Body of pancreas (tissue), 4 donors: ENCODE data around the gene TMEM132C. TPM values are rescaled to one million over a fixed set of nuclear protein-coding genes. Genes with fewer than 3 reads are reported as not detected.

Source experiments
- ATAC-seq: fragments of 150-250 bp; one replicate; pipeline ENCODE4 v1.9.1; 2016
- DNase-seq, 4 donors: peaks; one replicate each; pipeline ENCODE4 v3.0.0-alpha.2; 2019
- H3K27ac ChIP-seq, 4 donors: fragments of 200-600 bp; sonication (generic); 1 replicate in 3 of 4; 2 replicates in 1 of 4; pipeline versions ENCODE4 v1.5.1 to v1.6.1; 2016 to 2019; ENCODE audit warnings: mild to moderate bottlenecking in 1 of 4, mixed read lengths in 1 of 4, moderate library complexity in 1 of 4
- H3K27me3 ChIP-seq, 2 donors: fragments of 200-600 bp; sonication (generic); one replicate each; pipeline ENCODE4 v1.6.0; 2016; ENCODE audit warnings: mild to moderate bottlenecking in 1 of 2
- H3K36me3 ChIP-seq, 2 donors: fragments of 200-600 bp; sonication (generic); replicated peaks in 1 of 2; 2 replicates each; pipeline ENCODE4 v1.5.1; 2016; ENCODE audit warnings: low read depth in 2 of 2; ENCODE audit not compliant: insufficient read depth in 1 of 2
- H3K4me1 ChIP-seq: fragments of 200-600 bp; sonication (generic); one replicate; pipeline ENCODE4 v1.6.0; 2016
- H3K4me3 ChIP-seq, 2 donors: fragments of 200-600 bp; sonication (generic); 1 replicate in 1 of 2; 2 replicates in 1 of 2; pipeline ENCODE4 v1.5.1; 2016 to 2019
- H3K9me3 ChIP-seq, 3 donors: fragments of 200-600 bp; sonication (generic); 1 replicate in 2 of 3; 2 replicates in 1 of 3; pipeline ENCODE4 v1.5.1; 2016
- POLR2A ChIP-seq, 3 donors: fragments of 450-650 bp; IDR thresholded peaks; one replicate each; pipeline ENCODE4 v1.6.1; 2016; ENCODE audit warnings: antibody characterized with exemption in 3 of 3, mild to moderate bottlenecking in 2 of 3
- WGBS, 2 donors: methylation state at CpG; one replicate each; pipeline ENCODE4 v1.1.5; 2017; 5-methylcytosine and 5-hydroxymethylcytosine counted together
- intact Hi-C: fragments of 100-400 bp; cut with DNase I; formaldehyde crosslinking; loops from one replicate; pipeline ENCODE4 v1.15.1; 2023
- total RNA-seq, 2 donors: library from RNA; depleted of rRNA; stranded (reverse); fragments of >200 nt; gene quantifications; one replicate each; pipeline ENCODE4 v1.1.0, GENCODE V29; 2016
- TF ChIP-seq, protein P1 (sequence below), 7 experiments: fragments of 450-650 bp in 4 of 7; fragments of 200-600 bp in 3 of 7; sonication (generic) in 3 of 7; IDR thresholded peaks; one replicate each; pipeline ENCODE4 v1.5.1; 2016 to 2019; ENCODE audit warnings: antibody characterized with exemption in 7 of 7

Gene TMEM132C
- total RNA-seq, 2 donors from 2014 or later, result 4.4 to 8.2 TPM

DNA sequence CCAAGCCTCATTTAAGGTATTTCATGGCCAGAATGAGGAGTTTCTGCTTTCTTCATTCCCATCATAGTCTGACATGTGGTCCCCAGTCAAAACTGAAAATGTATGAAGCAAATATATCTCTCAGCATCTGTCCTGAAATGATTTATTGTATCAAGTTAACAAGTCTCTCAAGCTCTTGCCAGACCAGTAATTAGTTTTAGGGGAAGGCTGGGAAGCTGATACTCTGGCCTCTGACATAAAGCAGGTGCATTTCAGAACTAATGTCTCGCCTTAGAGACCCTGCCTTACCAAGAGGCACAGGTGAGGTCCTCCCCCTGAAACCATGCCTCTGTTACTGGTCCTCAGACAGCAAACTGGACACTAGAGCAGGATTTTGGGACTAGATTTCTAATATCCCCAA lies 290.3 kb downstream of the TMEM132C start:
- DNase-seq, result no peak
- no peak for TF ChIP-seq POLR2A (IDR thresholded peaks at IDR 0.05)
- TF ChIP-seq, protein P1, sequence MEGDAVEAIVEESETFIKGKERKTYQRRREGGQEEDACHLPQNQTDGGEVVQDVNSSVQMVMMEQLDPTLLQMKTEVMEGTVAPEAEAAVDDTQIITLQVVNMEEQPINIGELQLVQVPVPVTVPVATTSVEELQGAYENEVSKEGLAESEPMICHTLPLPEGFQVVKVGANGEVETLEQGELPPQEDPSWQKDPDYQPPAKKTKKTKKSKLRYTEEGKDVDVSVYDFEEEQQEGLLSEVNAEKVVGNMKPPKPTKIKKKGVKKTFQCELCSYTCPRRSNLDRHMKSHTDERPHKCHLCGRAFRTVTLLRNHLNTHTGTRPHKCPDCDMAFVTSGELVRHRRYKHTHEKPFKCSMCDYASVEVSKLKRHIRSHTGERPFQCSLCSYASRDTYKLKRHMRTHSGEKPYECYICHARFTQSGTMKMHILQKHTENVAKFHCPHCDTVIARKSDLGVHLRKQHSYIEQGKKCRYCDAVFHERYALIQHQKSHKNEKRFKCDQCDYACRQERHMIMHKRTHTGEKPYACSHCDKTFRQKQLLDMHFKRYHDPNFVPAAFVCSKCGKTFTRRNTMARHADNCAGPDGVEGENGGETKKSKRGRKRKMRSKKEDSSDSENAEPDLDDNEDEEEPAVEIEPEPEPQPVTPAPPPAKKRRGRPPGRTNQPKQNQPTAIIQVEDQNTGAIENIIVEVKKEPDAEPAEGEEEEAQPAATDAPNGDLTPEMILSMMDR (IDR thresholded peaks at IDR 0.05), result no peak
- Histone ChIP-seq H3K9me3 (peaks cover 0 to 9% (median 0%) of the 10 kb centered on the region in 3 donors), H3K4me3 (no peak overlapping the region), H3K27ac (no peak overlapping the region), H3K4me1 (no peaks in the 10 kb centered on the region), H3K36me3 (no peaks in the 10 kb centered on the region), H3K27me3 (no peaks in the 10 kb centered on the region)
- no peak for ATAC-seq
- intact Hi-C loops, result no loop called here
- WGBS, 2 donors, result 45 to 64% methylated on average over 1 of the region's 1 CpG

DNA sequence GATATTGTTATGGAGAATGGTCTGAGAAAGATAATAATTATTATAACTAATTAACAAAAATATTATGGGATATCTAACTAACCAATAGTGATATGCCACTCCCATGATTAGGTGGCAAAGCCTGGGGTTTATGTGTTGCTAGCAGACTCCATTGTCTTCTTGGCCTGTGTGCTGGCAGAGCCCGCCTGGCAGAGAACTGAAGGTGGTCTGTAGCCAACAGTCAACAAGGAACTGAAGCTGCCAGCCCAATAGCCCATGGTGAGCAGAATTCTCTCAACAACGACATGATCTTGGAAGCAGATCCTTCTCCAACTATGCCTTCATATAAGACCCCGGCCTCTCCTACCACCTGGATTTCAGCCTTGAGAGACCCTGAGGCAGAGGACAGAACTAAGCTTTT lies 298.0 kb downstream of the TMEM132C start:
- Histone ChIP-seq H3K4me1 (no peaks in the 10 kb centered on the region), H3K4me3 (no peak overlapping the region), H3K27ac (no peak overlapping the region), H3K9me3 (no peaks in the 10 kb centered on the region), H3K36me3 (no peaks in the 10 kb centered on the region), H3K27me3 (no peaks in the 10 kb centered on the region)
- intact Hi-C loops, result no loop called here
- TF ChIP-seq, protein P1 (IDR thresholded peaks at IDR 0.05), result no peak
- no peak for TF ChIP-seq POLR2A (IDR thresholded peaks at IDR 0.05)
- WGBS, 2 donors, result 60 to 67% methylated on average over 3 of the region's 3 CpGs
- DNase-seq (no peak), ATAC-seq (no peak)

- H3K36me3 ChIP-seq, result no peaks in the 10 kb centered on the region
- ATAC-seq, result no peak
- TF ChIP-seq POLR2A (IDR thresholded peaks at IDR 0.05), result no peak
- TF ChIP-seq, protein P1 (IDR thresholded peaks at IDR 0.05), result no peak
- no peaks in the 10 kb centered on the region for H3K27me3 ChIP-seq
- intact Hi-C loops, result no loop called here
- 51 to 57% methylated on average over 4 to 7 of the region's 7 CpGs for WGBS, 2 donors
- no peaks in the 10 kb centered on the region for H3K4me1 ChIP-seq
- no peak for DNase-seq
- H3K27ac ChIP-seq, result no peak overlapping the region
- peaks cover 0 to 8% (median 0%) of the 10 kb centered on the region in 3 donors for H3K9me3 ChIP-seq
- no peak overlapping the region for H3K4me3 ChIP-seq
These were observed 300.8 kb downstream of the TMEM132C start for GRCh38 chr12:128567730-128568129.

GRCh38 chr12:128570191-128571065 lies 303.5 kb downstream of the TMEM132C start:
- intact Hi-C loops, result no loop called here
- TF ChIP-seq, protein P1 (IDR thresholded peaks at IDR 0.05), result no peak
- no peak for TF ChIP-seq POLR2A (IDR thresholded peaks at IDR 0.05)
- H3K36me3 ChIP-seq, result no peaks in the 10 kb centered on the region
- H3K4me1 ChIP-seq, result no peaks in the 10 kb centered on the region
- H3K4me3 ChIP-seq, result no peak overlapping the region
- H3K27me3 ChIP-seq, result no peaks in the 10 kb centered on the region
- ATAC-seq (no peak), DNase-seq (no peak)
- no peak overlapping the region for H3K27ac ChIP-seq
- peaks cover 0 to 8% (median 0%) of the 10 kb centered on the region in 3 donors for H3K9me3 ChIP-seq
- 58 to 61% methylated on average over 11 of the region's 11 CpGs for WGBS, 2 donors
